Gastrocnemius medialis (tissue), 4 donors: ENCODE results near the gene ROBO1. TPM values are rescaled to one million over a fixed set of nuclear protein-coding genes. Genes with fewer than 3 reads are reported as not detected.

Experiments
- ATAC-seq, 2 donors: fragments of 150-250 bp; one replicate each; pipeline ENCODE4 v1.9.1; 2016
- DNase-seq, 2 donors: peaks; one replicate each; pipeline ENCODE4 v3.0.0-alpha.2; 2019
- H3K27ac ChIP-seq, 4 donors: fragments of 200-600 bp; sonication (generic); 1 replicate in 1 of 4; 2 replicates in 3 of 4; pipeline ENCODE4 v1.5.1; 2016 to 2018; ENCODE audit warnings: mild to moderate bottlenecking in 2 of 4, moderate library complexity in 1 of 4
- H3K27me3 ChIP-seq, 3 donors: fragments of 200-600 bp; sonication (generic) in 2 of 3; 1 replicate in 1 of 3; 2 replicates in 2 of 3; pipeline versions ENCODE4 v1.5.1 to v1.6.0; 2016 to 2019; ENCODE audit warnings: mild to moderate bottlenecking in 1 of 3, moderate library complexity in 1 of 3
- H3K36me3 ChIP-seq, 2 donors: fragments of 200-600 bp; sonication (generic) in 1 of 2; one replicate each; pipeline ENCODE4 v1.5.1; 2017 to 2018
- H3K4me1 ChIP-seq, 2 donors: fragments of 200-600 bp; sonication (generic) in 1 of 2; one replicate each; pipeline ENCODE4 v1.5.1; 2016 to 2017; ENCODE audit warnings: mild to moderate bottlenecking in 2 of 2
- H3K4me3 ChIP-seq, 4 donors: fragments of 200-600 bp; sonication (generic) in 3 of 4; 1 replicate in 1 of 4; 2 replicates in 3 of 4; pipeline ENCODE4 v1.5.1; 2016 to 2019; ENCODE audit warnings: mild to moderate bottlenecking in 2 of 4
- H3K9me3 ChIP-seq, 3 donors: fragments of 200-600 bp; sonication (generic) in 2 of 3; 1 replicate in 1 of 3; 2 replicates in 2 of 3; pipeline ENCODE4 v1.5.1; 2016 to 2019
- CTCF ChIP-seq, 5 experiments: fragments of 450-650 bp in 3 of 5; fragments of 200-600 bp in 2 of 5; sonication (generic) in 2 of 5; IDR thresholded peaks in 4 of 5; conservative IDR thresholded peaks in 1 of 5; 1 replicate in 4 of 5; 2 replicates in 1 of 5; pipeline ENCODE4 v1.5.1; 2016 to 2019; ENCODE audit warnings: antibody characterized with exemption in 5 of 5, mild to moderate bottlenecking in 3 of 5, moderate library complexity in 3 of 5
- POLR2A ChIP-seq, 2 donors: fragments of 450-650 bp; IDR thresholded peaks; one replicate each; pipeline ENCODE4 v1.6.1; 2017; ENCODE audit warnings: antibody characterized with exemption in 2 of 2, mild to moderate bottlenecking in 2 of 2, moderate library complexity in 2 of 2
- in situ Hi-C, 4 donors: fragments of 200-750 bp; cut with MboI; loops; one replicate each; pipeline versions ENCODE4 v1.15.0 to v1.8.0; 2017; ENCODE audit warnings: low sequenced_read_pairs in 4 of 4
- intact Hi-C: fragments of 100-400 bp; cut with DNase I; formaldehyde crosslinking; loops from one replicate; pipeline ENCODE4 v1.15.1; 2023; ENCODE audit warnings: low total_unique reads
- total RNA-seq, 4 donors: library from RNA; depleted of rRNA; stranded (reverse); fragments of >200 nt; gene quantifications; one replicate each; pipeline versions ENCODE4 v1.1.0 to v1.2.3, GENCODE V29; 2016

ROBO1 gene
- total RNA-seq, 4 donors from 2014 or later, result 4.2 to 16.0 (median 9.5) TPM

- H3K36me3 ChIP-seq, result no peaks in the 10 kb centered on the region
- H3K9me3 ChIP-seq, result no peaks in the 10 kb centered on the region
- no peak for ATAC-seq
- TF ChIP-seq CTCF (IDR thresholded peaks at IDR 0.05 in 4 of 5, conservative IDR thresholded peaks at IDR 0.05 in 1 of 5) (no peak), POLR2A (IDR thresholded peaks at IDR 0.05) (no peak)
- no peaks in the 10 kb centered on the region for H3K27me3 ChIP-seq
- DNase-seq, result no peak
- intact Hi-C loops, result no loop called here
- no peak overlapping the region for H3K27ac ChIP-seq
- in situ Hi-C loops, result no loop called here
- H3K4me1 ChIP-seq, result no peaks in the 10 kb centered on the region
- H3K4me3 ChIP-seq, result no peak overlapping the region
Observed at GRCh38 chr3:79653266-79653830, 114.5 kb downstream of the ROBO1 start.

GRCh38 chr3:79651536-79652065, 116.2 kb downstream of the ROBO1 start:
- in situ Hi-C loops (no loop called here), intact Hi-C loops (no loop called here)
- peaks cover 0 to 3% (median 0%) of the 10 kb centered on the region in 3 donors for H3K9me3 ChIP-seq
- TF ChIP-seq POLR2A (IDR thresholded peaks at IDR 0.05) (no peak), CTCF (IDR thresholded peaks at IDR 0.05 in 4 of 5, conservative IDR thresholded peaks at IDR 0.05 in 1 of 5) (no peak)
- H3K27me3 ChIP-seq, result no peaks in the 10 kb centered on the region
- DNase-seq (no peak), ATAC-seq (no peak)
- H3K4me1 ChIP-seq, result no peaks in the 10 kb centered on the region
- no peak overlapping the region for H3K27ac ChIP-seq
- no peaks in the 10 kb centered on the region for H3K36me3 ChIP-seq
- H3K4me3 ChIP-seq, result no peak overlapping the region

- H3K36me3 ChIP-seq, result no peaks in the 10 kb centered on the region
- ATAC-seq (no peak), DNase-seq (no peak)
- H3K4me1 ChIP-seq, result no peaks in the 10 kb centered on the region
- TF ChIP-seq CTCF (IDR thresholded peaks at IDR 0.05 in 4 of 5, conservative IDR thresholded peaks at IDR 0.05 in 1 of 5), result no peak
- no peak for TF ChIP-seq POLR2A (IDR thresholded peaks at IDR 0.05)
- no peaks in the 10 kb centered on the region for H3K27me3 ChIP-seq
- in situ Hi-C loops (no loop called here), intact Hi-C loops (no loop called here)
- no peak overlapping the region for H3K4me3 ChIP-seq
- H3K27ac ChIP-seq, result no peak overlapping the region
- H3K9me3 ChIP-seq, result no peaks in the 10 kb centered on the region
Observed at GRCh38 chr3:79639855-79640254, 127.9 kb downstream of the ROBO1 start.

- DNase-seq (no peak), ATAC-seq (no peak)
- in situ Hi-C loops (no loop called here), intact Hi-C loops (no loop called here)
- H3K4me3 ChIP-seq, result no peak overlapping the region
- TF ChIP-seq CTCF (IDR thresholded peaks at IDR 0.05 in 4 of 5, conservative IDR thresholded peaks at IDR 0.05 in 1 of 5), result no peak
- TF ChIP-seq POLR2A (IDR thresholded peaks at IDR 0.05), result no peak
- no peaks in the 10 kb centered on the region for H3K4me1 ChIP-seq
- no peaks in the 10 kb centered on the region for H3K27me3 ChIP-seq
- H3K27ac ChIP-seq, result no peak overlapping the region
- H3K36me3 ChIP-seq, result no peaks in the 10 kb centered on the region
- no peaks in the 10 kb centered on the region for H3K9me3 ChIP-seq
Observed at GRCh38 chr3:79636372-79636771, 131.4 kb downstream of the ROBO1 start.

- ATAC-seq (no peak), DNase-seq (no peak)
- H3K9me3 ChIP-seq, result no peaks in the 10 kb centered on the region
- H3K4me3 ChIP-seq, result no peak overlapping the region
- no peaks in the 10 kb centered on the region for H3K36me3 ChIP-seq
- no peak overlapping the region for H3K27ac ChIP-seq
- H3K27me3 ChIP-seq, result no peaks in the 10 kb centered on the region
- TF ChIP-seq POLR2A (IDR thresholded peaks at IDR 0.05), result no peak
- no peak for TF ChIP-seq CTCF (IDR thresholded peaks at IDR 0.05 in 4 of 5, conservative IDR thresholded peaks at IDR 0.05 in 1 of 5)
- in situ Hi-C loops (no loop called here), intact Hi-C loops (no loop called here)
- no peaks in the 10 kb centered on the region for H3K4me1 ChIP-seq
Observed at GRCh38 chr3:79632842-79633241, 135.0 kb downstream of the ROBO1 start.
